HepG2 (cell line): Measurements from ENCODE around the gene NKD1. TPM values are rescaled to one million over a fixed set of nuclear protein-coding genes. Genes with fewer than 3 reads are reported as not detected.

Source experiments
- ATAC-seq: fragments of 200-7000 bp; cut with Tn5 transposase; 3 replicates; pipeline ENCODE4 v1.9.1; 2020; ENCODE audit warnings: mild to moderate bottlenecking, moderate library complexity
- BruUV-seq: library from RNA; stranded (reverse); fragments of 400-500 nt; replicated peaks from 2 replicates; lab custom pipeline; 2021; lab: Mats Ljungman, UMichigan
- CTCF ChIA-PET: fragments of 300-600 bp; formaldehyde crosslinking; extraction: SDS; loops from one replicate; lab custom pipeline; 2021; ENCODE audit warnings: low total read pairs, inconsistent platforms, low intra/inter-chr PET ratio; lab: Yijun Ruan, JAX
- POLR2A ChIA-PET: fragments of 350-600 bp; sonication (Branson Sonifier 250); formaldehyde crosslinking; loops from one replicate; lab custom pipeline; 2020; ENCODE audit warnings: antibody characterized with exemption, inconsistent platforms; lab: Yijun Ruan, JAX
- DNase-seq: peaks from one replicate; pipeline ENCODE4 v3.0.0-alpha.2; 2015; ENCODE audit warnings: low spot score
- FAIRE-seq: peaks from 3 replicates; lab custom pipeline; 2011; peaks lifted over from hg19 to GRCh38; lab: Jason Lieb, UNC
- H2AFZ ChIP-seq: one replicate; pipeline ENCODE4 v1.6.1; 2011; ENCODE audit warnings: low read length, inconsistent platforms
- H3K27ac ChIP-seq: fragments of 300-600 bp; 3 replicates; pipeline ENCODE4 v1.8.0; 2011; ENCODE audit warnings: mixed run types, mild to moderate bottlenecking, mixed read lengths, low read length, inconsistent platforms; ENCODE audit not compliant: insufficient read depth; ENCODE audit errors: extremely low read length
- H3K27me3 ChIP-seq, 2 experiments: fragments of 200-600 bp in 1 of 2; 2 replicates in 1 of 2; 3 replicates in 1 of 2; pipeline versions ENCODE4 v1.6.0 to v1.8.0; 2011; ENCODE audit warnings: low read length in 2 of 2, mild to moderate bottlenecking in 2 of 2, moderate library complexity in 2 of 2, inconsistent platforms in 1 of 2; ENCODE audit not compliant: insufficient read depth in 2 of 2, control insufficient read depth in 1 of 2
- H3K36me3 ChIP-seq, 2 experiments: fragments of 200-600 bp in 1 of 2; replicated peaks in 1 of 2; 2 replicates in 1 of 2; 3 replicates in 1 of 2; pipeline versions ENCODE4 v1.5.1 to v1.8.0; 2011; ENCODE audit warnings: low read length in 2 of 2, inconsistent platforms in 1 of 2; ENCODE audit not compliant: insufficient read depth in 2 of 2, control insufficient read depth in 1 of 2
- H3K4me1 ChIP-seq: 2 replicates; pipeline ENCODE4 v1.5.1; 2012; ENCODE audit warnings: low read length, inconsistent platforms; ENCODE audit not compliant: insufficient read depth
- H3K4me2 ChIP-seq: 2 replicates; pipeline ENCODE4 v1.6.0; 2011; ENCODE audit warnings: low read depth, low read length, inconsistent platforms
- H3K4me3 ChIP-seq, 3 experiments: fragments of 200-600 bp in 1 of 3; sonication (generic), shearing (Covaris generic) in 1 of 3; replicated peaks in 1 of 3; 2 replicates each; pipeline ENCODE4 v1.5.1; 2011 to 2016; ENCODE audit warnings: low read length in 3 of 3, inconsistent platforms in 2 of 3, low read depth in 2 of 3, mild to moderate bottlenecking in 2 of 3, control low read depth in 1 of 3, mixed read lengths in 1 of 3; ENCODE audit not compliant: insufficient read depth in 1 of 3
- H3K79me2 ChIP-seq: one replicate; pipeline ENCODE4 v1.6.1; 2011; ENCODE audit warnings: low read length, inconsistent platforms; ENCODE audit not compliant: insufficient read depth
- H3K9ac ChIP-seq: 2 replicates; pipeline ENCODE4 v1.6.0; 2011; ENCODE audit warnings: mild to moderate bottlenecking, low read depth, low read length, inconsistent platforms; ENCODE audit not compliant: insufficient read depth
- H3K9me3 ChIP-seq: 2 replicates; pipeline ENCODE4 v1.5.1; 2012; ENCODE audit warnings: mild to moderate bottlenecking, low read length
- H4K20me1 ChIP-seq: 2 replicates; pipeline ENCODE4 v1.6.0; 2011; ENCODE audit warnings: inconsistent platforms, mild to moderate bottlenecking, low read length, moderate library complexity; ENCODE audit not compliant: insufficient read depth
- AHR ChIP-seq: IDR thresholded peaks from 2 replicates; pipeline ENCODE4 v1.6.1; 2018; ENCODE audit warnings: missing genetic modification reagents, missing compliant biosample characterization
- BRF2 ChIP-seq: sonication (generic); formaldehyde crosslinking; IDR thresholded peaks from 2 replicates; pipeline ENCODE4 v1.8.1; 2022; ENCODE audit warnings: mild to moderate bottlenecking, missing genetic modification reagents
- DBP ChIP-seq: sonication (generic); formaldehyde crosslinking; IDR thresholded peaks from 2 replicates; pipeline ENCODE4 v1.4.0; 2020; ENCODE audit warnings: missing genetic modification reagents; ENCODE audit errors: not compliant biosample characterization
- EEA1 ChIP-seq: sonication (generic); formaldehyde crosslinking; IDR thresholded peaks from 2 replicates; pipeline ENCODE4 v1.5.1; 2020; ENCODE audit warnings: mild to moderate bottlenecking, missing genetic modification reagents, borderline replicate concordance
- HES4 ChIP-seq: sonication (generic); formaldehyde crosslinking; IDR thresholded peaks from 2 replicates; pipeline ENCODE4 v1.9.0; 2021; ENCODE audit warnings: mild to moderate bottlenecking, missing genetic modification reagents, borderline replicate concordance
- IKZF1 ChIP-seq: fragments of 450-650 bp; IDR thresholded peaks from 2 replicates; pipeline ENCODE4 v1.7.1; 2016
- MXD4 ChIP-seq: IDR thresholded peaks from 2 replicates; pipeline ENCODE4 v1.6.1; 2016; ENCODE audit warnings: mild to moderate bottlenecking, missing biosample characterization, missing genetic modification reagents
- ONECUT2 ChIP-seq: sonication (generic); formaldehyde crosslinking; IDR thresholded peaks from 2 replicates; pipeline ENCODE4 v1.4.0; 2020; ENCODE audit warnings: missing genetic modification reagents
- RXRB ChIP-seq: IDR thresholded peaks from 2 replicates; pipeline ENCODE4 v1.6.1; 2016; ENCODE audit warnings: borderline replicate concordance, missing genetic modification reagents, missing compliant biosample characterization
- ZNF17 ChIP-seq: sonication (generic); formaldehyde crosslinking; IDR thresholded peaks from 2 replicates; pipeline ENCODE4 v1.5.0; 2020; ENCODE audit warnings: mild to moderate bottlenecking, missing genetic modification reagents
- ZNF207 ChIP-seq: fragments of 450-650 bp; IDR thresholded peaks from 2 replicates; pipeline ENCODE4 v1.6.1; 2016; ENCODE audit warnings: antibody characterized with exemption, borderline replicate concordance
- ZNF3 ChIP-seq: IDR thresholded peaks from 2 replicates; pipeline ENCODE4 v1.7.0; 2017; ENCODE audit warnings: inconsistent platforms
- ZNF510 ChIP-seq: sonication (generic); formaldehyde crosslinking; IDR thresholded peaks from 2 replicates; pipeline ENCODE4 v1.4.0; 2020; ENCODE audit warnings: low read depth, mild to moderate bottlenecking, missing genetic modification reagents
- ZNF512B ChIP-seq: sonication (generic); formaldehyde crosslinking; IDR thresholded peaks from 2 replicates; pipeline ENCODE4 v1.5.1; 2020; ENCODE audit warnings: missing genetic modification reagents, mild to moderate bottlenecking, borderline replicate concordance
- ZNF513 ChIP-seq: sonication (generic); formaldehyde crosslinking; conservative IDR thresholded peaks from 2 replicates; pipeline ENCODE4 v1.5.0; 2020; ENCODE audit warnings: missing genetic modification reagents
- ZNF747 ChIP-seq: sonication (generic); formaldehyde crosslinking; IDR thresholded peaks from 2 replicates; pipeline ENCODE4 v1.8.1; 2023; ENCODE audit warnings: missing genetic modification reagents, mild to moderate bottlenecking, borderline replicate concordance
- ZSCAN30 ChIP-seq: sonication (generic); formaldehyde crosslinking; IDR thresholded peaks from 2 replicates; pipeline ENCODE4 v1.5.0; 2020; ENCODE audit warnings: mild to moderate bottlenecking, missing genetic modification reagents
- WGBS: methylation state at CpG from one replicate; pipeline ENCODE4 v1.1.6; 2017; ENCODE audit warnings: low lambda C conversion rate; 5-methylcytosine and 5-hydroxymethylcytosine counted together
- in situ Hi-C: cut with HindIII; loops from 2 replicates; pipeline ENCODE4 v1.10.0; 2017; ENCODE audit warnings: low pct_unique_long_range_greater_than_20kb; ENCODE audit not compliant: extremely low pct_ligation_motif_present
- intact Hi-C: fragments of 100-400 bp; cut with micrococcal nuclease; formaldehyde crosslinking; loops from one replicate; pipeline ENCODE4 v1.10.0; 2022; ENCODE audit not compliant: unreplicated experiment
- polyA plus RNA-seq, 8 experiments: library from polyadenylated mRNA; depleted of rRNA in 3 of 8; stranded (reverse) in 7 of 8; unstranded in 1 of 8; fragments of >200 nt; fragmentation: Illumina TruSeq in 4 of 8; extraction: Trizol in 4 of 8; gene quantifications; 2 replicates each; pipeline versions ENCODE4 v1.2.1 to v1.2.3, GENCODE V29; 2011 to 2016; ENCODE audit warnings: low read depth in 4 of 8, missing spikeins in 1 of 8, mixed read lengths in 1 of 8; ENCODE audit not compliant: insufficient read depth in 1 of 8
- total RNA-seq, 5 experiments: library from RNA; depleted of rRNA; stranded (reverse); fragments of >200 nt; fragmentation: Illumina TruSeq; extraction: Trizol; gene quantifications; 2 replicates each; pipeline ENCODE4 v1.2.3, GENCODE V29; 2016; ENCODE audit warnings: low read depth in 1 of 5

NKD1 gene
- total and polyA plus RNA-seq, 2 of the 13 experiments (the other 11 are each of a cell fraction or from before 2014, with no cell fraction given), result 70.4 to 121 TPM

GRCh38 chr16:50526796-50527195, 21.4 kb upstream of the NKD1 start:
- H2AFZ ChIP-seq, result no peak overlapping the region
- no peak overlapping the region for H3K9ac ChIP-seq
- H3K79me2 ChIP-seq, result peaks cover 5% of the 10 kb centered on the region
- peaks cover 52% of the 10 kb centered on the region for H3K4me1 ChIP-seq
- BruUV-seq, result no TSS peak
- no peaks in the 10 kb centered on the region for H4K20me1 ChIP-seq
- H3K4me3 ChIP-seq, result no peak overlapping the region
- no peak for TF ChIP-seq ZNF512B (CRISPR knock-in tag)
- no peak for TF ChIP-seq ZNF207
- TF ChIP-seq ZNF513 (CRISPR knock-in tag), result no peak
- TF ChIP-seq AHR, result no peak
- TF ChIP-seq IKZF1, result no peak
- no peak for TF ChIP-seq BRF2 (CRISPR knock-in tag)
- no peak for TF ChIP-seq ZNF17 (CRISPR knock-in tag)
- no peak for TF ChIP-seq ZNF747 (CRISPR knock-in tag)
- no peak for TF ChIP-seq HES4
- no peak for TF ChIP-seq ONECUT2 (CRISPR knock-in tag)
- TF ChIP-seq ZSCAN30 (CRISPR knock-in tag), result no peak
- TF ChIP-seq MXD4 (CRISPR knock-in tag), result no peak
- no peak for TF ChIP-seq RXRB (CRISPR knock-in tag)
- no peak for TF ChIP-seq DBP (CRISPR knock-in tag)
- no peak for TF ChIP-seq ZNF510 (CRISPR knock-in tag)
- no peak for TF ChIP-seq ZNF3 (CRISPR knock-in tag)
- no peak for TF ChIP-seq EEA1 (CRISPR knock-in tag)
- no peak overlapping the region for H3K27ac ChIP-seq
- no peak for FAIRE-seq
- H3K4me2 ChIP-seq, result no peak overlapping the region
- no peak for DNase-seq
- ChIA-PET POLR2A (no interaction called here), CTCF (no interaction called here)
- 96% methylated on average over 6 of the region's 6 CpGs for WGBS
- ATAC-seq, result no peak
- in situ Hi-C loops, result no loop called here
- H3K9me3 ChIP-seq, result peaks cover 19% of the 10 kb centered on the region
- intact Hi-C loops, result no loop called here
- peaks cover 32 to 37% of the 10 kb centered on the region in 2 experiments for H3K36me3 ChIP-seq
- no peaks in the 10 kb centered on the region for H3K27me3 ChIP-seq
